ENCODE results near the gene CLK1.
"Not testable (repeated sequence)": the region's sequence is repeated elsewhere in the genome, so short reads cannot be mapped to it uniquely, and the experiment has no call there.

The CLK1 gene

DNA sequence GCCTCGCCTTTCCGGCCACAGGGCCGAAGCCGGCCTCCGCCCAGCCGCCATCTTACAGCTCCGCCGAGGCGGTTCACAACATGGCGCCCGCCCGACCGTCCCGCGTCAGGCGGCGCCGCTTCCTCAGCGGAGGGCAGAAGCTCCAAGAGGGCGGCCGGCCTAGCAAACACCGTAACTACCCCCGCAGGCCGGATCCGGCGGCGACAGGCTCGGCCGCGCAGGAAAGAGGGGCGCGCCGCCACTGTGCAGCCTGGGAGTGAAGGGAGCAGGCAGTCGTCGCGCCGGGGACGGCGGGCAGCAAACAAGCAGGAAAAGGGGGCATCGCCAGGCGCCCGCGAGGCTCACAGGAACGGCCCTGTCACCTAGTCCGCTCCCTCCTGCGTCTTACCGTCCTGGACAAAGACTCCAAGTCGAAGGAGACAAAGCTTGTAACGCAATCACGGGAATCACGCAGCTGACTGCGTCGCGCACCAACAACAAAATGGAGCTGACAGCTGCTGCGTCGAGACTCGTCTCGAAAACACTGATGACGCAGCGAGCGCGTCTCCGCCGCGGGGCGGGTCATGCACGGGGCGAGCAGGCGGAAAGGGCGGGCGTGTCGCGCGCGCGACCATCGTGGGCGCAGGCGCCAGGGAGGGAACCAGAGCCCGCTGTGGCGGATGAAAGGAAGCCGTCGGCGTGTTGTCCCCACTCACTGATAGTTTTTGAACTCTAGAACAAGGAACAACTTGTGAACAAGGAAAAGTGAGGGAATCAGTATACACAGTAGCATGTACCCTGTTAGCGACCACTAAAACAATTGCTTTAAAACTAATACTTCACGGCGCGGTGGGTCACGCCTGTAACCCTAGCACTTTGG lies at the start of gene CLK1:
TSS of gene CLK1 (minus strand) at position 483 of the 859 bp plus-strand sequence. CDS start 2,796 bp downstream, outside the sequence.
- peak; percentile 95 for DNase-seq (ENCODE audit: low read depth)

DNA sequence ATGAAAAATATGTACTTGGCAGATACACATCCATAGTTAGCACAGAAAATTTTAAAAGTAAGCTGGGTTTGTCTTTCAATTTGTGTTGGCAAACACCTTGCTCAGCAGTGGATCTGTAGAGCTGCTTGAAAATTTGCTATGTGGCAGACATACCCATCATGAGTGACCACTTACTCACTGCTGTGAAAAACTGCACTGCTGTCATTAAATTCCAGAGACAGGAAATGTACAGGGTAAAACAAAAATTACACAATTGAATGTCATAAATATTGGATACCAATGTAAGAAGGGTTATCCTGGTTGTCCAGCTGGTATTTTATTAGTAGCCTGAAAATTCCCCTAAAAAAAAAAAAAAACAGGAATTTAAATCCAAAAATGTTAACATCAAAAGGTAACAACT lies 49.2 kb upstream of the CLK1 start:
- no peak for DNase-seq (ENCODE audit: low read depth)

DNA sequence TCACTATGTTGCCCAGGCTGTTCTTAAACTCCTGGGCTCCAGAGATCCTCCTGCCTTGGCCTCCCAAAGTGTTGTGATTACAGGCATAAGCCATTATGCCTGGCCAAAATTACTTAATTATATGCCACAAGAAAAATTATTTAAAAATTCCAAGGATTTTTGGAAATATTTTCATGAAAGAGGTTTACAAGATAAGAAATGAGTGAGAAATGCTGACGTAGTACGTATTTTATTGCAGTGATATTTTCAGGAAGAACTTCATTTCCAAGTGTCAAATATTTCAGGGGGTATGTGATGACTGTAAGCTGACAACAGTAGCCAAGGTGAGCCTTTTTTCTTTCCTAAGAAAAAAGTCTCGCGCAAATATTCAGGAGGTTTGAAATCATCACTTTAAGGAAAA lies 45.5 kb upstream of the CLK1 start:
- no peak for DNase-seq (ENCODE audit: low read depth)

DNA sequence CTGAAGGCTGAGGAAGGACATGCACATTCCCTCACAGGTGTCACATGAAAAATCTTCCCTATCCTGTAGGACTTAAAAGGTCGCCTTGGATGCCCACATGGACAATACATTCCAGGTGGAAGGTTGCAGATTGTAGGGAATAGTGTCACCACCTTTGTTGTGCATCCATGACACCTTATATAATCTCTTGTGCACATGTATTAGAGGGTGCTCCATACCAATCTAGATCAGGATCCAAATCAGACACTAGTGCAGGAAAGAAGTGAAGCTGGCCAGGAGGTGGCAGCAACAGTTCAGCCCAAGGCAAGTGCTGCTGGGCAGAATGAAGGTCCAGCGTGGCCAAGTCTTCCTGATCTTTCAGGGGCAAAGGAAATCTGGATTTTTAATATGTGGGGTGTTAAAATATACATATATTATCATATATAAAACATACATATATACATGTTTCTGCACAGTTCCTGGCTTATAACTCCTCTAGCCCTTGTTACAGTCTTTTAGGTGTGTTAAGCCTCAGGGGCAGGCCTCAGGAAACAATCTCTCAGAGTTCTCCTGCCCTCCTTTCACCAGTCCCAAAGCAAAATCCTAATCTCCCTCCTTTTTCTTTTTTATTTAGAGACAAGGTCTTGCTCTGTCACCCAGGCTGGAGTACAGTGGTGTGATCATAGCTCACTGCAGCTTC lies 41.3 kb upstream of the CLK1 start:
- DNase-seq (ENCODE audit: low read depth): peak; percentile 13

DNA sequence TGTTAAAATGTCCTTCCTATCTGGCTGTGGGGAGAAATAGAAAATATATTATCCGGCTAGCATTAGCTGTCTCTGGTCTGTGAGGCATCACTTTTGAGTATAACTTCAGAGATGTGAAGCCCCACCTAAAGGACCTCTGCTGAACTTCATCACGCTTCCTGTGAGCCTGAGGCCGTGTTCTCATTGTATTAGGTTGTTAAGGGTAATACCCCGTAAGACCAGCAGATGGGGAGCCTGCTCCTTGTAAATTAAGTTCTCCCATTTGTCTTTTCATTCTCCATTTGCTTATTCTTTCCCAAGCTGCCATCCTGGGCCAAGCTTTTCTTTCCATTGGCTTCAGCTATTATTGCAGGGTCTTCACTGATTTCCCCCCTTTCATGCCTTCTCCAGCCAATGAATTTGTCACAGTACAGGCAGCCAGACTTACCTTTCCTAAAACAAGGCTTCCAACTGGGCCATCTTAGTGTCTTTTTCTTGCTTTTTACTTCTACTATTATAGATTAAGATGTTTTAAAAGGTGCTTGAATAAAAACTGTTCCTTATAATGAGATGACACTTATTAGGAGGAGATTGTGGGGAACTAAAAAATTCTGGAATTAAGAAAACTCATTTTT lies 37.1 kb upstream of the CLK1 start:
- peak; percentile 49 for DNase-seq (ENCODE audit: low read depth)

DNA sequence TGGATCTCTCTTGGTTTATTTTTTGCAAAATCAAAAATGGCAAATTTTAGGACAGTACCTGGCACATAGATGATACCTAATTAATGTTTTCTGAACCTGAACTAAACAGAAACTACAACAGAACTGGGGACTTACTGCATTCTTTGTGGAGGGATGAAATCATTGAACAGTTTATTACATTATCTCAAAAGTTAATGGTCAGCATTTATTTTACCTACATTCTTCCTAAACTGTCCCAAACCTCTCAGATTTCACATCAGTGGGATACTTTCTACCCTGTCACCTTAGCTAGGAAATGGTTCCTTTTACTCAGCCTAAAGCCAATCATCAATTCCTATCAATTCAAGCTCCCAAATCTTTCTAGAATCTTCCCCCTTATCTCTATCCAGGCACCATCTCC lies 35.0 kb upstream of the CLK1 start:
- DNase-seq (ENCODE audit: low read depth): no peak

DNA sequence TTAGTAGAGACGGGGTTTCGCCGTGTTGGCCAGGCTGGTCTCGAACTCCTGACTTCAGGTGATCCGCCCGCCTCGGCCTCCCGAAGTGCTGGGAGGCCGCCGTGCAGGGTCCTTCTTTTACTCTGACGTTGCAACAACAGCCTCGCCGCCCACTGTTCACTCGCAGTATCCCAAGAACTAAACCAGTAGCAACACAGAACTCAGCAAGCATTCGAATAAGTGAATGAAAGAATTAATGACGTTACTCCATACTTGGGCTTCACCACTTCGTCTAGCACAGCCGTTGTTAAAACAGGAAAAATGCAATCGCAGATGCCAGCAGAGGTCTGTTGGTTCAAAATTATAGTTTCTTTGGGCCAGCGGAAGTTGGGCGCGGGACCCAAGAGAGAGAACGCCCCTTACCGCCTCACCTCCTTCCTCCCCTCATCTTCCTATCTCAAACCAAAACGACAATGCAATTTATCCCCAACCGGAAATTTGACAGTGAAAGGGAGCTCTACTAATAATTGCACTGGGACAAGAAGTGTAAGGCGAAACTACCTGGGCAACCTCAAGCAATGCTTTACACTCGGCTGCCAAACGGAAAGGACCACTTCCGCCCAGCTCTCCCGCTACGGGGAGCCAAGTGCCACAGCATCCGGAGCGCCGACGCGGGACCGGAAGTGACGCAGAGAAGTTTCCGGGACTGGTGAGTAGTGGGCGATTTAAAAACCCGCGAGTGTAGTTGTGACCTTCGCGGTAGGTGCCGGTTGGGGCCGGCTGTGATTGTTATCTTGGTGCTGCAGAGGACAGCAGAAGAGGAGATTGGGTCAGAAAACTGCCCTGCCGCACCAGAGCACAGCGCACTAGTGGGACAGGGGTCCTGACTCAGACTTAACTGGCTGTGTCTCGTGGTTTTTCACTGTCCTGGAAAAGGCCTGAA lies 24.5 kb upstream of the CLK1 start, which contains the start of the genes NIF3L1 and PPIL3:
TSS of gene NIF3L1 (plus strand) at position 668 of the 922 bp plus-strand sequence. CDS start 2,573 bp downstream, outside the sequence.
TSS of gene PPIL3 (minus strand) at position 374 of the 922 bp plus-strand sequence. CDS start 1,462 bp downstream, outside the sequence.
- DNase-seq (ENCODE audit: low read depth): peak; percentile 97

DNA sequence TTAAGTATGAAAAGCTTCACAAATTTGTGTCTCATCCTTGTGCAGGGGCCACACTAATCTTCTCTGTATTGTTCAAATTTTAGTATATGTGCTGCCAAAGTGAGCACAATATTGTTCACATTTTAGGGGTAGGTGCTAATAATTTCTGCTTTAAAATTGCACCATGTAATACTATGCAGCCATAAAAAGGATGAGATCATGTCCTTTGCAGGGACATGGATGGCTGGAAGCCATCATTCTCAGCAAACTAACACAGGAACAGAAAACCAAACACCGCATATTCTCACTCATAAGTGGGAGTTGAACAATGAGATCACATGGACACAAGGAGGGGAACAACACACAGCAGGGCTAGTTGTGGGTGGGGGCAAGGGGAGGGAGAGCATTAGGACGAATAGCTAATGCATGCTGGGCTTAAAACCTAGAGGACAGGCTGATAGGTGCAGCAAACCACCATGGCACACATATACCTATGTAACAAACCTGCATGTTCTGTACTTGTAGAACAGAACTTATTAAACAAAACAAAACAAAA lies 17.3 kb upstream of the CLK1 start:
- DNase-seq (ENCODE audit: low read depth): not testable (repeated sequence)

DNA sequence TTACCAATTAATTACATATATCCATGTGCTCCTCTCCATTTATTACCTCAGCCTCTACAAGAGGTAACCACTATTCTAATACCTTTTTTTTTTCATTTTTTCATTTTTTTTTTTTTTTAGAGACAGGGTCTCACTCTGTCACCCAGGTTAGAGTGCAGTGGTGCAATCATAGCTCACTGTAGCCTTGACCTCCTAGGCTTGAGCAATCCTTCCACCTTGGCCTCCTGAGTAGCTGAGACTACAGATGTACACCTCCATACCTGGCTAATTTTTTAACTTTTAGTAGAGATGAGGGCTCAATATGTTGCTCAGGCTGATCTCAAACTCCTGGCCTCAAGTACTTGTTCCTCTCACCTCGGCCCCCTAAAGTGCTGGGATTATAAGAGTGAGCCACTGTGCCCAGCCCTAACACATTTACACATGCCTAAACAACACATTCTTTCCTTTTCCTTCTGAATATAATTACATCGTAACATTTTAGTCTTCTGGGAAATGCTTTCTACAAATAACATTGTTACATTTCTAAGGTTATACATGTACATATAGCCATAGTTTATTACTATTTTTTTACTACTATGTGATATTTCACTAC lies 13.9 kb upstream of the CLK1 start:
- DNase-seq (ENCODE audit: low read depth): no peak

DNA sequence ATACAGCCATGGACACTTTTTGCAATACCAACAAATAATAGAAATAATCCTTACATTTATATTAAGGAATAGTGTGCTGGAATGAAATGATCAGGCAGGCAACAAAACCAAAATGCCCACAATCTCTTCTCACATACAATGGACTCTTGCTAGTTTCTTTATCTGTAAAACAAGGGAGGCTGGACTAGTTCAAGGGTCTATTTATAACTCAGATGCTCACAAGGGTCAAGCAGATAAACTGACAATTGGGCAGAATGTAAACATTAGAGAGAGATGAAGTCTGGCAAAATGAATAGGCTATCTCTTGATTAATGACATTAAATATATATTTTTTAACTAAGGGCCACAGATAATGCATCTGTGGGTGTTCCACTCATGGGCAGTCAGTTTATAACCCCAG lies 13.0 kb upstream of the CLK1 start:
- DNase-seq (ENCODE audit: low read depth): no peak

DNA sequence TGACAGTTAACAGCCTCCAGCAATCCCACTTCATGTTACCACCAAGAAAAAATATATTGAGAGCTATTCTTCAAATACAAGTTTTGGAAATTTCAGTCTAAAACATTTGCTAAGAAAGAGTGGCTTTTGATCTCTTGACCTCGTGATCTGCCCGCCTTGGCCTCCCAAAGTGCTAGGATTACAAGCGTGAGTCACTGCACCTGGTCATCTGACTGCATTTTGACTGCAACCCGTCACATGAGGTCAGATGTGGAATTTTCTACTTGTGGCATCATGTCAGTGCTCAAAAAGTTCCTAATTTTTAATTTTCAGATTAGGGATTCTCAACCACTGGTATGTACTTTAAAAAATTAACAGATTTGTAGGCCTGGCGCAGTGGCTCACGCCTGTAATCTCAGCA lies 9.1 kb upstream of the CLK1 start:
- no peak for DNase-seq (ENCODE audit: low read depth)

DNA sequence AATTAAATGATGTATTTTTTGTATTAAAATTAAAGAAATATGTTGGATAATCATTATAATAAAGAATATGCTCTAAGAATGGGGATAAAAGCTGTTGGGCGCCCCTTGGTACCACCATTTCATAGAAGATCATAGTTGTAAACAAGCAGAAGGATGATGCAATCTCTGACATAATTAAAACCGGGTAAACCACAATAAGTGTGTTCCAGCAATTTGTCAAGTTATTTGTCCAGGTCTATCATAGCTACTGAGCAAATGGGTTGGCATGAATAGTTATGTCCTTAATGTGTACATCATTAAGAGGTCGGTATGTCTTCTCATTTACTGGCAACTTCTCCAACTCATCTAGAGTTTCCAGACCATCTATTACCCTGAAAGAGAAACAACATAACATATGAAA lies 6.7 kb upstream of the CLK1 start:
- no peak for DNase-seq (ENCODE audit: low read depth)

DNA sequence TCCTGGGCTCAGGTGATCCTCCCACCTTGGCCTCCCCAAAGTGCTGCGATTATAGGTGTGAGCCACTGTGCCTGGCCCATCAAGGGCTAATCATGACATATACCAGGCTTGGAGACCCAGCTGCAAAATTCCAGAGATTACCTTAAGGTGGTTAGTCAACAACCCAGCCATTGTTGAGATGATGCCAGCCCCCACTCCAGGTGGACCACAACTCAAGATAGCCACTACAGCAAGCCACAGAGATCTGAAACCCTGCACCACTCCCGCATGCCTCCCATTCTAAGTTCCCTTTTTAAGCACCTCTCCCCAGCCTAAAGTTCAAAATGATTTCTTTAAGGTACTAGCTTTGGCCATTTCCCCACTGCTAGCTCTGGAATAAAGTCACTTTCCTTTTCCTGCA lies 4.6 kb upstream of the CLK1 start:
- no peak for DNase-seq (ENCODE audit: low read depth)

DNA sequence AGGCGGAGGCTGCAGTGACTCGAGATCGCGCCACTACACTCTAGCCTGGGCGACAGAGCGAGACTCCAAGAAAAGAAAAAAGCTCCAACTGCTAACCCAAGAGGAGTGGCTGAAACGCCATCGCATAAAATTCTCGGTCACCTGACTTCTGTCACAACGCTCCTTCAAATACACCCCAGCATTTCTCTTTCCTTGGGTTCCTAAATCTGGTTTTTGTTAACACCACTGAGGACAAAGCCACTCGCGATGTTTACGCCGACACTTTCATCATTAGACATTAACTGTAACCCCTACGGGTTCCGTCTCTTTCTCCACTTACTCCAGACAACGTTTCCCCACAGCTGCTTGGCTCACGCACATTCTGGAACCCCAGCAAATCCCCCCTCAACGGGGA lies 679 bp downstream of the CLK1 start:
- no peak for DNase-seq (ENCODE audit: low read depth)

DNA sequence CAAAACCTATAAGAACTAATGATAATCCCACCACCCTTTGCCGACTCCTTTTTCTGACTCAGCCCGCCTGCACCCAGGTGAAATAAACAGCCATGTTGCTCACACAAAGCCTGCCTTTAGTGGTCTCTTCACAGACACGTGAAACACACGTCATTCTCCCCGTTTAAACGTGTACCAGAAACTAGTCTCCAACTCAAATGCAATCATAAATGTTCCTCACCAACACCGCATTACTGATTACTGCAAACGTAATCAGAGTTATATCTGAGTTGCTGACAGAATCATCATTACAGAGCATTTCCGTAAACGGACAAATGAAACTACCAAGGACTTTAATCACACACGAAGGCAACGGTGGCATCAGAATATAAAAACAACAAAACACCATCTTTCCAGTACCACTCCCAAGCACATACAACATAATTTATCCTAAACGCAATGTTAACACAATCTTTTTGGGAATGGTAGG lies 1.9 kb downstream of the CLK1 start:
- DNase-seq (ENCODE audit: low read depth): peak; percentile 40

DNA sequence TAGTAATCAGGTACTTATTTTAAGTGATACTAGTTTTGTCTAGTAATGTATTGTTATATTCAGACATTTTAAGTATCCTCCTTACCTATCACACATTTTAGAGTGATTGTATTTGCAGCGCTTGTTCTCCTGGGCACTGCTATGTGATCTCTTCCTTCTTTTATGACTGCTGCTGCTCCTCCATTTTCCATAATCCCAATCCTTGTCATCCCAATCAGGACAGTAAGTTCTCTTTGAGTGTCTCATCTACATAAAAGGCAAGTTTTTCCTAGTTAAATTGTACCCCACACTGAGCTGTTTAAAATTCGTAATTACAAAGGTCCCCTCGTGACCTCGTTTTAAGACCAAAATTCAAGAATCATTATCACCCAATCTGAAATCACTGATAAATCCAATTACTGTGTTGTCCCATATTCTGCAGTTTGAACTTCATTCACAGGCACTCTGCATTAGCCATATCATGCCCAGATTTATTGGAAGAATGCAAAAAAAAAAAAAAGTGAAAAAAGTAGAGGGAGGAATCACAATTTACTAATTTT lies 2.8 kb downstream of the CLK1 start:
- DNase-seq (ENCODE audit: low read depth): no peak

DNA sequence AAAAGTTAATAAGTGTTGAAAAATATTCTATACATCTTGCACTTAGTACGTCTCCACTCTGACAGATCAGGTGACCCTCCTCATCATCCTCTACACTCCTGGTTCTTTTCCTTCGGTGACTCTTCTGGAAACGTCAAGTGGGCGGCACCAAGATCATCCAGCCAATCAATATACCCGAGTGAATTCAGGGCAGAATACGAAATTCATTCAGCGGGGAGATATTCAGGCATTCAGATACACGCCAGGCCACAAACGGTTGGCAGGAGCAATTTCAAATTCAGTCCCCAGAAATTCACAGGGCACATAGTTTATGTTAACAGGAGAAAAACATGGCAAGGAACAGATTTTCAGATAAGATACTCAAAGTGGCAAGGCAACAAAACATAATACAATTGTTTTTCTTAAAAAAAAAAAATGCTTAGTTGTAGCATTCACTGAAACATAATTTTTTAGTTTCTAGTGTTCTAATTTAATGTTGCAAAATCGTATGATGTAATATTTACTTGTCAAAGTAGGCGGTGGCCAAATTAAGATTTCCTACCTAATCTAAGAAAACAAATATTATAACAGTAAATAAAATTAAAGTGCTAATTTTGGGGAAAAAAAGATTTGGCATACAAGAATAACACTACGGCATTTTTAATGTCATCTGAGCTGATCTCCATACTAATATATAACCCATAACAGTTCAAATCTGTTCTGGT lies 4.2 kb downstream of the CLK1 start:
- no peak for DNase-seq (ENCODE audit: low read depth)

DNA sequence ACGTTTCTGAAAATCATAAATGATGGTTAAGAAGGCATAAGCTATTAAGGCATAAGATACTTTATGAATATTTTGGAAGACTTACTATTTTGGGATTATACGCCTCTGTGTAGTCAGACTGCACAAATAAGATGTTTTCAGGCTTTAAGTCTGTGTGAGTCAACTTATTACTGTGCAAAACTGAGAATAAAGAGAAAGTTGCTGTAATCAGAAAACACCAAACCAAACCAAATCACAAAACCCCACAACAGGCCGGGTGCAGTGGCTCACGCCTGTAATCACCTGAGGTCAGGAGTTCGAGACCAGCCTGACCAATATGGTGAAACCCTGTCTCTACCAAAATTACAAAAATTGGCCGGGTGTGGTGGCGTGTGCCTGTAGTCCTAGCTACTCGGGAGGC lies 7.7 kb downstream of the CLK1 start:
- DNase-seq (ENCODE audit: low read depth): no peak

DNA sequence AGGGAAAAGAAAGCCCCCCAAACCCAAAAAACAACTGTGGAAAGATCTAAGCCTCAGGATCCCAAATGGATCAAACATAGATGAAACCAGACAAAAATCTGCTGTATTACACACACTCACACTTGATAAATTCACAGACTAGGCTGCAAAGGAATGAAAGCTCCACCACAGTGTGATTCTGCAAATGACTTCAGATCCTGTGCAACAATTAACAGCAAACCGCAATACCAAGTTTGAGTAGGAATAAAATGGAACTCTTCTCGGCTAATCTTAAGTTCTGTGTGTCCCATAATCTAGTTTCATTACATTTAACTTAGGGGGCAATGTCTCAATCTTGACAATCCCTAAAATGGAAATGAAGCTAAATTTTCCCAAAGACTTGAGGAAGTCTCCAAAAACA lies 11.9 kb downstream of the CLK1 start:
- no peak for DNase-seq (ENCODE audit: low read depth)
